Measurements from ENCODE around the gene LTBP1. TPM values are rescaled to one million over a fixed set of nuclear protein-coding genes. Genes with fewer than 3 reads are reported as not detected.

The LTBP1 gene
- total RNA-seq, 1 donor from 2014 or later = 3.9 TPM

DNA sequence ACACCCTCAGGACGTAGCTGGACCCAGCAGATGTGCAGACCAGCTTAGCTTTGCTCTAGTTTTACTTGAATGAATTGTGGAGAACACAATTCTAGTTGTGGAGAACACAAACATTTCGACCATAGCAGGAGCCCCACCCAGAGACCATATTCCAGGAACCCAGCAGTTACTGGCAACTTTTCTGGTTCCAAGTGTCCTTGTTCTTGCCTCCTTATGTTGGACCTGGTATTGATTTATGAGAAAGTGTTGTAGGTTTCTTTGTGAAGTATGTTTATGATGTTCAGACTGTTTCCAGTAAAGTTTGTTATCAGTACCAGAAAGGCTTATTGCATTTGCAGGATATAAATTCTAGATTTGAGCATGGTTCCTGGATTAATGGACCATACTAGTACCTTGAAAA, 51.0 kb downstream of the LTBP1 start:
- no peaks in the 10 kb centered on the region for H3K4me1 Mint-ChIP-seq (ENCODE audit: low read depth, unreplicated experiment)
- TF ChIP-seq, protein P1, sequence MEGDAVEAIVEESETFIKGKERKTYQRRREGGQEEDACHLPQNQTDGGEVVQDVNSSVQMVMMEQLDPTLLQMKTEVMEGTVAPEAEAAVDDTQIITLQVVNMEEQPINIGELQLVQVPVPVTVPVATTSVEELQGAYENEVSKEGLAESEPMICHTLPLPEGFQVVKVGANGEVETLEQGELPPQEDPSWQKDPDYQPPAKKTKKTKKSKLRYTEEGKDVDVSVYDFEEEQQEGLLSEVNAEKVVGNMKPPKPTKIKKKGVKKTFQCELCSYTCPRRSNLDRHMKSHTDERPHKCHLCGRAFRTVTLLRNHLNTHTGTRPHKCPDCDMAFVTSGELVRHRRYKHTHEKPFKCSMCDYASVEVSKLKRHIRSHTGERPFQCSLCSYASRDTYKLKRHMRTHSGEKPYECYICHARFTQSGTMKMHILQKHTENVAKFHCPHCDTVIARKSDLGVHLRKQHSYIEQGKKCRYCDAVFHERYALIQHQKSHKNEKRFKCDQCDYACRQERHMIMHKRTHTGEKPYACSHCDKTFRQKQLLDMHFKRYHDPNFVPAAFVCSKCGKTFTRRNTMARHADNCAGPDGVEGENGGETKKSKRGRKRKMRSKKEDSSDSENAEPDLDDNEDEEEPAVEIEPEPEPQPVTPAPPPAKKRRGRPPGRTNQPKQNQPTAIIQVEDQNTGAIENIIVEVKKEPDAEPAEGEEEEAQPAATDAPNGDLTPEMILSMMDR (IDR thresholded peaks at IDR 0.05; ENCODE audit: partially characterized antibody, unreplicated experiment) = no peak
- H3K36me3 Mint-ChIP-seq (ENCODE audit: unreplicated experiment) = peaks cover 5% of the 10 kb centered on the region
- DNase-seq = no peak
- H3K4me3 Mint-ChIP-seq (ENCODE audit: unreplicated experiment) = no peak overlapping the region
- peaks cover 2% of the 10 kb centered on the region for H3K9me3 Mint-ChIP-seq (ENCODE audit: unreplicated experiment)
- H3K27me3 Mint-ChIP-seq (ENCODE audit: unreplicated experiment) = no peaks in the 10 kb centered on the region
- H3K27ac Mint-ChIP-seq (ENCODE audit: unreplicated experiment) = no peak overlapping the region

DNA sequence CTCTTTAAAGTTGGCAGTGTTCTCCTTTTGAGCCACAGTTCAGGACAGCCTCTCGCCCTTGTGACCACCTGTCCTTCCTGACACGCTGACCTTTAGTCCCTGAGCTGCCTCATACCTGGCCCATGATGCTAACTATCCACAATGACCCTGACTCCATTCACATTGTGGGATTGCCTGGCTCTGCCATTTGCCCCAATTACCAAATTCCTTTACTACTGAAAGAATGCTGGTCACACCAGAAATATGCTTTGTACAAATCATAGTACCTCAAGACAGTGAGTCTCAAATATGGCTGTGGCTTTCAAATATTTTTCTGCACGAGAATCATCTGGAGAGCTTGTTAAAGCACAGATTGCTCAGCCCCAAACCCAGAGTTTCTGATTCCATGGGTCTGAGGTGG, 54.2 kb downstream of the LTBP1 start:
- no peak overlapping the region for H3K4me3 Mint-ChIP-seq (ENCODE audit: unreplicated experiment)
- no peak for DNase-seq
- H3K27ac Mint-ChIP-seq (ENCODE audit: unreplicated experiment) = no peak overlapping the region
- no peaks in the 10 kb centered on the region for H3K9me3 Mint-ChIP-seq (ENCODE audit: unreplicated experiment)
- H3K36me3 Mint-ChIP-seq (ENCODE audit: unreplicated experiment) = peaks cover 2% of the 10 kb centered on the region
- H3K27me3 Mint-ChIP-seq (ENCODE audit: unreplicated experiment) = no peaks in the 10 kb centered on the region
- no peaks in the 10 kb centered on the region for H3K4me1 Mint-ChIP-seq (ENCODE audit: low read depth, unreplicated experiment)
- TF ChIP-seq, protein P1 (IDR thresholded peaks at IDR 0.05; ENCODE audit: partially characterized antibody, unreplicated experiment) = no peak

- Mint-ChIP-seq H3K27me3 (ENCODE audit: unreplicated experiment) (no peaks in the 10 kb centered on the region), H3K4me3 (ENCODE audit: unreplicated experiment) (no peak overlapping the region), H3K9me3 (ENCODE audit: unreplicated experiment) (no peaks in the 10 kb centered on the region), H3K4me1 (ENCODE audit: low read depth, unreplicated experiment) (no peaks in the 10 kb centered on the region), H3K36me3 (ENCODE audit: unreplicated experiment) (no peaks in the 10 kb centered on the region), H3K27ac (ENCODE audit: unreplicated experiment) (no peak overlapping the region)
- no peak for DNase-seq
- TF ChIP-seq, protein P1 (IDR thresholded peaks at IDR 0.05; ENCODE audit: partially characterized antibody, unreplicated experiment) = no peak
Measured at GRCh38 chr2:33001823-33002222, 55.1 kb downstream of the LTBP1 start.

DNA sequence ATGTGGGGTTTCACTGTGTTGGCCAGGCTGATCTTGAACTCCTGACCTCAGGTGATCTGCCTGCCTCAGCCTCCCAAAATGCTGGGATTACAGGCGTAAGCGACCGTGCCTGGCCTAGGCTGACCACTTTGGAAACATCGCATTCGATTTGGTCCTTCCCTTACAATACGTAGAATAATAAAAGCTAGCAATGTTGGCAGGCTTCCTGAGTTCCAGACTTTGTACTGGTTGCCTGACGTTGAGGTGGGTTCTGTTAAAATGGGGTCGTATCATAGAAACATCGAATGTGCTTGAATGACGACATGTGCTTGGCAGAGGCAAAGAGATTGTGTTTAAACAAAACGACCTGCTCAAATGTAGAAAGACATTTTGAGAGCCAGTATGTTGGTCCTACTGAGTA, 56.1 kb downstream of the LTBP1 start:
- no peaks in the 10 kb centered on the region for H3K4me1 Mint-ChIP-seq (ENCODE audit: low read depth, unreplicated experiment)
- TF ChIP-seq, protein P1 (IDR thresholded peaks at IDR 0.05; ENCODE audit: partially characterized antibody, unreplicated experiment) = no peak
- H3K27ac Mint-ChIP-seq (ENCODE audit: unreplicated experiment) = no peak overlapping the region
- DNase-seq = no peak
- no peaks in the 10 kb centered on the region for H3K9me3 Mint-ChIP-seq (ENCODE audit: unreplicated experiment)
- H3K36me3 Mint-ChIP-seq (ENCODE audit: unreplicated experiment) = no peaks in the 10 kb centered on the region
- H3K4me3 Mint-ChIP-seq (ENCODE audit: unreplicated experiment) = no peak overlapping the region
- H3K27me3 Mint-ChIP-seq (ENCODE audit: unreplicated experiment) = no peaks in the 10 kb centered on the region

- Mint-ChIP-seq H3K36me3 (ENCODE audit: unreplicated experiment) (no peaks in the 10 kb centered on the region), H3K27ac (ENCODE audit: unreplicated experiment) (no peak overlapping the region), H3K4me1 (ENCODE audit: low read depth, unreplicated experiment) (peaks cover 7% of the 10 kb centered on the region), H3K4me3 (ENCODE audit: unreplicated experiment) (no peak overlapping the region), H3K27me3 (ENCODE audit: unreplicated experiment) (no peaks in the 10 kb centered on the region), H3K9me3 (ENCODE audit: unreplicated experiment) (peaks cover 1% of the 10 kb centered on the region)
- TF ChIP-seq, protein P1 (IDR thresholded peaks at IDR 0.05; ENCODE audit: partially characterized antibody, unreplicated experiment) = no peak
- DNase-seq = no peak
Measured at GRCh38 chr2:33005057-33005456, 58.3 kb downstream of the LTBP1 start.

All from glutamatergic neuron (in vitro differentiated cells).